H1 (cell line): ENCODE measurements around the gene TTC31. TPM values are rescaled to one million over a fixed set of nuclear protein-coding genes. Genes with fewer than 3 reads are reported as not detected.

Experiments used
- CTCF ChIA-PET: fragments of 300-600 bp; sonication (Branson Sonifier 250); formaldehyde crosslinking; loops from one replicate; lab custom pipeline; 2021; ENCODE audit not compliant: partially characterized antibody; lab: Charles Lee
- POLR2A ChIA-PET: fragments of 300-600 bp; sonication (Branson Sonifier 250); formaldehyde crosslinking; loops from one replicate; lab custom pipeline; 2021; ENCODE audit warnings: inconsistent platforms; ENCODE audit not compliant: partially characterized antibody; lab: Charles Lee
- DNase-seq, 2 experiments: peaks; one replicate each; pipeline versions ENCODE4 v3.0.0 to v3.0.0-alpha.2; 2010 to 2022; ENCODE audit warnings: low spot score in 2 of 2, low read depth in 1 of 2, mixed read lengths in 1 of 2
- FAIRE-seq: peaks from 2 replicates; lab custom pipeline; 2011; peaks lifted over from hg19 to GRCh38; lab: Jason Lieb, UNC
- H2AFZ ChIP-seq: 2 replicates; pipeline ENCODE4 v1.8.1; 2012; ENCODE audit warnings: low read length, inconsistent platforms
- H2AK5ac ChIP-seq: 2 replicates; pipeline ENCODE4 v1.6.1; 2013; ENCODE audit warnings: low read depth, low read length
- H2BK120ac ChIP-seq: replicated peaks from 2 replicates; pipeline ENCODE3; 2013; ENCODE audit warnings: low read depth, low read length, inconsistent platforms
- H2BK12ac ChIP-seq: 2 replicates; pipeline ENCODE4 v1.6.1; 2013; ENCODE audit warnings: low read depth, low read length
- H2BK15ac ChIP-seq: 2 replicates; pipeline ENCODE4 v1.6.1; 2013; ENCODE audit warnings: low read length
- H2BK20ac ChIP-seq: 2 replicates; pipeline ENCODE4 v1.6.1; 2013; ENCODE audit warnings: low read length
- H2BK5ac ChIP-seq: 2 replicates; pipeline ENCODE4 v1.6.1; 2013; ENCODE audit warnings: low read depth, low read length
- H3K14ac ChIP-seq: 2 replicates; pipeline ENCODE4 v1.6.1; 2013; ENCODE audit warnings: inconsistent platforms; ENCODE audit not compliant: insufficient read length
- H3K18ac ChIP-seq: 2 replicates; pipeline ENCODE4 v1.6.1; 2013; ENCODE audit warnings: low read length; ENCODE audit errors: extremely low read depth
- H3K23ac ChIP-seq: 2 replicates; pipeline ENCODE4 v1.6.1; 2013; ENCODE audit warnings: inconsistent platforms; ENCODE audit not compliant: insufficient read length
- H3K23me2 ChIP-seq: 2 replicates; pipeline ENCODE4 v1.6.1; 2013; ENCODE audit warnings: low read depth, low read length
- H3K27ac ChIP-seq: 2 replicates; pipeline ENCODE4 v1.6.1; 2011; ENCODE audit warnings: low read depth, low read length, inconsistent platforms
- H3K27me3 ChIP-seq, 4 experiments: replicated peaks in 1 of 4; 1 replicate in 1 of 4; 2 replicates in 3 of 4; pipeline versions ENCODE4 v1.6.1 to v1.8.1; 2011 to 2013; ENCODE audit warnings: low read length in 3 of 4, mild to moderate bottlenecking in 3 of 4, inconsistent platforms in 2 of 4, mixed read lengths in 2 of 4, moderate library complexity in 1 of 4; ENCODE audit not compliant: control insufficient read depth in 3 of 4, insufficient read depth in 3 of 4; ENCODE audit errors: extremely low read depth in 1 of 4
- H3K36me3 ChIP-seq, 4 experiments: 2 replicates each; pipeline versions ENCODE4 v1.6.1 to v1.8.1; 2011 to 2013; ENCODE audit warnings: mild to moderate bottlenecking in 4 of 4, low read length in 3 of 4, moderate library complexity in 2 of 4, control low read depth in 1 of 4, inconsistent platforms in 1 of 4; ENCODE audit not compliant: insufficient read depth in 4 of 4, control insufficient read depth in 2 of 4
- H3K4ac ChIP-seq: replicated peaks from 2 replicates; pipeline ENCODE3; 2013; ENCODE audit warnings: low read length, low read depth, mixed read lengths, inconsistent platforms; ENCODE audit not compliant: insufficient read length
- H3K4me1 ChIP-seq, 4 experiments: replicated peaks in 1 of 4; 1 replicate in 1 of 4; 2 replicates in 3 of 4; pipeline versions ENCODE4 v1.6.1 to v1.8.1; 2011 to 2013; ENCODE audit warnings: low read length in 3 of 4, inconsistent platforms in 2 of 4, mixed read lengths in 1 of 4; ENCODE audit not compliant: insufficient read depth in 4 of 4, control insufficient read depth in 3 of 4
- H3K4me2 ChIP-seq, 2 experiments: 2 replicates each; pipeline versions ENCODE4 v1.6.1 to v1.8.1; 2011 to 2013; ENCODE audit warnings: low read depth in 2 of 2, low read length in 2 of 2, control low read depth in 1 of 2, inconsistent platforms in 1 of 2, mild to moderate bottlenecking in 1 of 2; ENCODE audit not compliant: insufficient read depth in 1 of 2
- H3K4me3 ChIP-seq, 4 experiments: fragments of 200-600, 300-600 bp in 1 of 4; sonication (generic), shearing (Covaris generic), sonication (Bioruptor Twin) in 1 of 4; 2 replicates each; pipeline versions ENCODE4 v1.5.1 to v1.8.1; 2011 to 2016; ENCODE audit warnings: low read length in 4 of 4, low read depth in 3 of 4, control low read depth in 2 of 4, inconsistent platforms in 2 of 4, mild to moderate bottlenecking in 2 of 4, mixed read lengths in 1 of 4, moderate library complexity in 1 of 4; ENCODE audit not compliant: insufficient read depth in 2 of 4; ENCODE audit errors: extremely low read depth in 1 of 4
- H3K56ac ChIP-seq: replicated peaks from 2 replicates; pipeline ENCODE3; 2013; ENCODE audit warnings: low read depth, mild to moderate bottlenecking, mixed read lengths, low read length, inconsistent platforms; ENCODE audit not compliant: insufficient read length
- H3K79me1 ChIP-seq: 2 replicates; pipeline ENCODE4 v1.6.1; 2013; ENCODE audit warnings: low read depth, low read length, control low read depth
- H3K79me2 ChIP-seq, 2 experiments: 2 replicates each; pipeline versions ENCODE4 v1.6.1 to v1.8.1; 2012 to 2013; ENCODE audit warnings: low read length in 2 of 2, mild to moderate bottlenecking in 2 of 2, inconsistent platforms in 1 of 2; ENCODE audit not compliant: insufficient read depth in 2 of 2, control insufficient read depth in 1 of 2
- H3K9ac ChIP-seq, 4 experiments: replicated peaks in 1 of 4; 1 replicate in 1 of 4; 2 replicates in 3 of 4; pipeline versions ENCODE4 v1.6.1 to v1.8.1; 2011 to 2013; ENCODE audit warnings: low read depth in 3 of 4, low read length in 3 of 4, control low read depth in 2 of 4, mild to moderate bottlenecking in 2 of 4, moderate library complexity in 2 of 4, inconsistent platforms in 1 of 4; ENCODE audit errors: extremely low read depth in 1 of 4
- H3K9me3 ChIP-seq, 2 experiments: 2 replicates each; pipeline versions ENCODE4 v1.6.1 to v1.8.1; 2012 to 2013; ENCODE audit warnings: mild to moderate bottlenecking in 2 of 2, moderate library complexity in 2 of 2, control low read depth in 1 of 2, inconsistent platforms in 1 of 2, low read depth in 1 of 2, low read length in 1 of 2, mixed read lengths in 1 of 2; ENCODE audit not compliant: insufficient read depth in 2 of 2
- H4K20me1 ChIP-seq, 2 experiments: replicated peaks in 1 of 2; 2 replicates each; pipeline versions ENCODE3 to v1.8.1; 2011 to 2013; ENCODE audit warnings: inconsistent platforms in 2 of 2, low read length in 2 of 2, mild to moderate bottlenecking in 1 of 2; ENCODE audit not compliant: insufficient read depth in 2 of 2, control insufficient read depth in 1 of 2
- H4K5ac ChIP-seq: 2 replicates; pipeline ENCODE4 v1.6.1; 2013; ENCODE audit warnings: low read length, low read depth, mixed read lengths, inconsistent platforms; ENCODE audit not compliant: insufficient read length
- H4K8ac ChIP-seq: 2 replicates; pipeline ENCODE4 v1.8.0; 2013; ENCODE audit warnings: mild to moderate bottlenecking, moderate library complexity, low read length, inconsistent platforms; ENCODE audit not compliant: insufficient read depth; ENCODE audit errors: extremely low read depth
- H4K91ac ChIP-seq: replicated peaks from 2 replicates; pipeline ENCODE3; 2013; ENCODE audit warnings: low read length, mixed read lengths, inconsistent platforms; ENCODE audit not compliant: insufficient read length
- ASH2L ChIP-seq: fragments of 200-600, 300-600 bp; sonication (generic); IDR thresholded peaks from one replicate; pipeline ENCODE4 v1.7.1; 2017; ENCODE audit warnings: low read length
- GTF2F1 ChIP-seq: IDR thresholded peaks from 2 replicates; pipeline ENCODE4 v1.6.1; 2012; ENCODE audit warnings: low read depth, low read length, improper control_type of control experiment, borderline replicate concordance
- RFX5 ChIP-seq: IDR thresholded peaks from 2 replicates; pipeline ENCODE4 v1.6.1; 2011; ENCODE audit warnings: low read depth, low read length, improper control_type of control experiment, borderline replicate concordance
- SP2 ChIP-seq: IDR thresholded peaks from 2 replicates; pipeline ENCODE4 v1.6.1; 2012; ENCODE audit warnings: mild to moderate bottlenecking, low read length, inconsistent platforms
- TBP ChIP-seq: IDR thresholded peaks from 2 replicates; pipeline ENCODE4 v1.6.1; 2011; ENCODE audit warnings: low read depth, low read length, improper control_type of control experiment
- WGBS, 2 experiments: shearing (Covaris generic) in 1 of 2; methylation state at CpG; one replicate each; pipeline versions ENCODE4 v1.1.6 to v1.1.7; 2013 to 2015; ENCODE audit warnings: low lambda C conversion rate in 2 of 2, mixed read lengths in 2 of 2, inconsistent platforms in 1 of 2, low coverage in 1 of 2, missing lambda C conversion rate in 1 of 2; ENCODE audit not compliant: insufficient replicate concordance in 2 of 2, insufficient coverage in 1 of 2, insufficient read length in 1 of 2; ENCODE audit errors: extremely low coverage in 1 of 2, missing lambda C conversion rate in 1 of 2; 5-methylcytosine and 5-hydroxymethylcytosine counted together
- polyA plus RNA-seq, 7 experiments: library from polyadenylated mRNA; depleted of rRNA in 3 of 7; stranded (reverse) in 5 of 7; unstranded in 2 of 7; fragments of >200 nt in 5 of 7; fragments of 200-250 nt in 2 of 7; gene quantifications; 1 replicate in 5 of 7; 2 replicates in 1 of 7; 4 replicates in 1 of 7; pipeline versions ENCODE4 v1.2.1 to v1.2.3, GENCODE V29; 2011 to 2013; ENCODE audit warnings: missing spikeins in 2 of 7, mixed read lengths in 2 of 7
- total RNA-seq: library from RNA; stranded (reverse); fragmentation: NEBNext Ultra II Directional; extraction: Animal tissue kit (Norgen Biotek cat#: 25700); gene quantifications from 2 replicates; pipeline ENCODE4 v1.2.1, GENCODE V29; 2021

The TTC31 gene
- total and polyA plus RNA-seq, 2 of the 8 experiments (the other 6 are each of a cell fraction or from before 2014, with no cell fraction given): 28.8 to 29.9 TPM

GRCh38 chr2:74501335-74502071 lies 18.6 kb downstream of the TTC31 start:
- Histone ChIP-seq H3K9ac (no peak overlapping the region; a peak in 1 of 7 replicates), H2AK5ac (peak overlapping the region; percentile 65; the same call in 1 of the 2 replicates), H3K18ac (no peak overlapping the region), H3K23me2 (peaks cover 35% of the 10 kb centered on the region; the same call in 1 of the 2 replicates), H2BK12ac (peak overlapping the region; percentile 60; the same call in 1 of the 2 replicates), H2BK120ac (no peak overlapping the region), H4K8ac (no peak overlapping the region), H3K27me3 (peaks cover 78 to 97% (median 96%) of the 10 kb centered on the region in 4 experiments), H3K4me3 (peak overlapping the region in 1 of 4 experiments; percentile 65; a peak in 3 of 8 replicates), H3K9me3 (no peaks in the 10 kb centered on the region), H2BK15ac (peak overlapping the region; percentile 92; the same call in 1 of the 2 replicates), H4K20me1 (peaks cover 0 to 15% of the 10 kb centered on the region in 2 experiments), H3K4me1 (peaks cover 7 to 60% (median 38%) of the 10 kb centered on the region in 4 experiments), H3K79me2 (no peaks in the 10 kb centered on the region), H2BK5ac (no peak overlapping the region), H3K4me2 (peak overlapping the region; percentile 78 to 88), H3K4ac (no peak overlapping the region), H4K91ac (no peak overlapping the region), H2BK20ac (0 out of 2 replicates have a peak overlapping the region, but pooled peaks have one; percentile 32), H3K56ac (no peak overlapping the region), H4K5ac (no peak overlapping the region), H3K23ac (no peak overlapping the region), H3K36me3 (peaks cover 0 to 9% (median 4%) of the 10 kb centered on the region in 4 experiments; a peak in 6 of 8 replicates), H3K79me1 (no peaks in the 10 kb centered on the region), H3K27ac (no peak overlapping the region), H2AFZ (no peak overlapping the region), H3K14ac (no peak overlapping the region)
- 14% methylated on average over 18 of the region's 18 CpGs; no CpG with 5 or more reads in 1 of the 2 experiments for WGBS, 2 experiments
- no peak for DNase-seq
- ChIA-PET POLR2A (interaction anchor here (0.9 to 9.4 kb wide), 8 partner anchors 8 to 61 kb away, joined by 3 to 73 read pairs (median 8); partner anchors contain the start of genes AUP1, CCDC142, DQX1 and HTRA2), CTCF (interaction anchor here (0.6 to 5.1 kb wide), 16 partner anchors 8 to 88 kb away, joined by 3 to 24 read pairs (median 6); partner anchors contain the start of genes AUP1, CCDC142, HTRA2 and TLX2)
- no peak for FAIRE-seq
- TF ChIP-seq GTF2F1 (no peak), TBP (peak; percentile 40; the same call in 1 of the 2 replicates), ASH2L (no peak), SP2 (no peak), RFX5 (no peak)
